ENCODE data around the gene TMOD3.

The TMOD3 gene

DNA sequence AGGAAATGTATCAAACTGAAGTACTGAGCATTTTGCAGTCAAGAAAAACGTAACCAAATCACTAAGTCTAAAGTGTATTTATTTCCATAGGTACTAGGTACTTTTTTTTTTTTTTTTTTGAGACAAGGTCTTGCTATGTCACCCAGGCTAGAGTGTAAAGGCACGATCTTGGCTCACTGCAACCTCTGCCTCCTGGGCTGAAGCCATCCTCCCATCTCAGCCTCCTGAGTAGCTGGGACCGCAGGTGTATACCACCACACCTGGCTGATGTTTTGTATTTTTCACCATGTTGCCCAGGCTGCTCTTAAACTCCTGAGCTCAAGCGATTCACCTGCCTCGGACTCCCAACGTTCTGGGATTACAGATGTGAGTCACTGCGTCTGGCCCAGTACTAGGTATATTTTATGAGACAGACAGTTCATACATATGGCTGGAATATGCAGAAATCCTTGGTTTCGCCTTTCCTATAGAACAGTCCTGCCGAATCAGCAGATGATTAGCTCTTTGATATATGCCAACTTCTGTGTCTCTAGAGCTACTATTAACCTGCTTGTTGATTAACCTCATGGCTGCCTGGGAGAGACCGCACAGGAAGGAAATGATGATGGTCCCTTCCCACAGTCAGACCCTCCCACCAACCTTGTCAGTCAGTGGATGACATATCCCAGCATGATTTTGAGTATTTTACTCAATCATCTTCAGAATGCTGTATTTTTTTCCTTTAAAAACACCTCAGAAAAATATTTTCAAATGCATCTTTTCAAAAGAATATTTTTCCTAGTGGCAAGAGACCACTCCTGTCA is 32.3 kb downstream of the TMOD3 start:
- no peak overlapping the region for H3K4me3 ChIP-seq (ENCODE audit: control insufficient read depth, low read depth, low read length)
- DNase-seq (ENCODE audit: low read depth): no peak
- TF ChIP-seq, protein P1, sequence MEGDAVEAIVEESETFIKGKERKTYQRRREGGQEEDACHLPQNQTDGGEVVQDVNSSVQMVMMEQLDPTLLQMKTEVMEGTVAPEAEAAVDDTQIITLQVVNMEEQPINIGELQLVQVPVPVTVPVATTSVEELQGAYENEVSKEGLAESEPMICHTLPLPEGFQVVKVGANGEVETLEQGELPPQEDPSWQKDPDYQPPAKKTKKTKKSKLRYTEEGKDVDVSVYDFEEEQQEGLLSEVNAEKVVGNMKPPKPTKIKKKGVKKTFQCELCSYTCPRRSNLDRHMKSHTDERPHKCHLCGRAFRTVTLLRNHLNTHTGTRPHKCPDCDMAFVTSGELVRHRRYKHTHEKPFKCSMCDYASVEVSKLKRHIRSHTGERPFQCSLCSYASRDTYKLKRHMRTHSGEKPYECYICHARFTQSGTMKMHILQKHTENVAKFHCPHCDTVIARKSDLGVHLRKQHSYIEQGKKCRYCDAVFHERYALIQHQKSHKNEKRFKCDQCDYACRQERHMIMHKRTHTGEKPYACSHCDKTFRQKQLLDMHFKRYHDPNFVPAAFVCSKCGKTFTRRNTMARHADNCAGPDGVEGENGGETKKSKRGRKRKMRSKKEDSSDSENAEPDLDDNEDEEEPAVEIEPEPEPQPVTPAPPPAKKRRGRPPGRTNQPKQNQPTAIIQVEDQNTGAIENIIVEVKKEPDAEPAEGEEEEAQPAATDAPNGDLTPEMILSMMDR (IDR thresholded peaks at IDR 0.05; ENCODE audit: control insufficient read depth, insufficient read depth, low read depth, low read length, missing control alignments): no peak

DNA sequence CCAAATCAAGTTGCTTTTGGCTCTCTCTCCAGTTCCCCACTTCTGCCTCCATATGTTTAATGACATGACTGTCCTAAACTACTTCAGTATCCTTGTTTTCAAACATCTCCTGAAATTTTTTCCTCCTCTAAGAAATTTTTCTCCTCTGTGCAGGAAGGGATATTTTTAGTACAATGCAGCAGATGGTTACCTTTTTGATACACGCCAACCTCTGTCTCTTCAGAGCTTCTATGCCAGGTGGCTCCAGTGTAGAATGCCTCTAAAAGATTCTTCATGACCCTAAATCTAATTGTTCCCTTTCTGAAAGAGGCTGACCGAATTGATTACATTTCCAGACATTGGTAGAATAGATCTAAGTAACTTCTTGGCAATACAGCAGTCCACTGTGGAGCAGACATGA is 33.7 kb downstream of the TMOD3 start:
- no peak overlapping the region for H3K4me3 ChIP-seq (ENCODE audit: control insufficient read depth, low read depth, low read length)
- TF ChIP-seq, protein P1 (IDR thresholded peaks at IDR 0.05; ENCODE audit: control insufficient read depth, insufficient read depth, low read depth, low read length, missing control alignments): no peak
- DNase-seq (ENCODE audit: low read depth): no peak

DNA sequence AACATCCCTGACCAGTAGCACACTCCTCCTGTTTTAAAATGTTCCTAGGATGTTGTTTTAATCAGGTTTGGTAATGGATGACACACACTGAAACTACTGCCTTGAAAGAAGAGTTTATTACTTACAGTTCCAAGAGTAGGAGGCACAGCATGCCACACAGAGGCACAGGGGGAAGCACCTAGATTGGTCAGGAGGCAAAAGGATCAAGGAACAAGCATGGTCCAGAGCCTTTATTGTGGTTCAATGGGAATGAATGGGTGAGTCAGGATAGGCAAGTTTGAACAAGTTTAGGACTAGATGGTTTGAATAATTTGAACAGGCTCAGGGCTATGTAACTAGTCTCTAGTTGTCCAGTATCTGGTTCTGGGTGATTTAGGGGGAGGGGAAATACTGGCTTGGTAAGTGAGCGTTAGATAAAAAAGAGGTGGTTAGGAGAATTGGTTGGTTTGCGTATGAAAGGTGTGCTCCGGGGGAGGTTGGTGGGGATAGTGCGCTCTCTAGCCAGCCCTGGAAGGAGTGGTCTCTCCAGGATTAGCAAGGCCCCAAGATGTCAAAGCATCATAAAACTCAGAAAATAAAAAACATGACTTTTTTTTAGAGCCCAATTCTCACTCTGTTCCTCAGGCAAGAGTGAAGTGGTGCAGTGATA is 35.1 kb downstream of the TMOD3 start:
- TF ChIP-seq, protein P1 (IDR thresholded peaks at IDR 0.05; ENCODE audit: control insufficient read depth, insufficient read depth, low read depth, low read length, missing control alignments): no peak
- DNase-seq (ENCODE audit: low read depth): peak; percentile 32
- H3K4me3 ChIP-seq (ENCODE audit: control insufficient read depth, low read depth, low read length): no peak overlapping the region

DNA sequence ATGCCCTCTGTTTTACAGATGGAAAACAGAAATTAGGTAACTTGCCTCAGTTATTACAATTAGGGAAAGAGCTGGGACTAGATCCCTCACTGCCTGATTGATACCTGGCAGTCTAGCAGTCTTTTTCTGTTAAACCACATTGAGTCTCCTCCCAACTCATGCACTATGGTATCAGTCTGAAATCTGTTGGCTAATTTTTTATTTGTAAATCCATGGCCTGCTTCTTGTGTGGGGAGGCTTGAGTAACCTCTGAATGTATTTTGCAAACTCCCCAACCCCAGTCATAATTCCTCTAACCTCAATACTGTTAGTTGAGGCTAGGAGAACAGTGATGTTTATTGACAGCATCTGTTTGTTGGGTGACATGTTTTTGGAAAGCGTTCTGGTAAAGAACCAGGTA is 35.9 kb downstream of the TMOD3 start:
- TF ChIP-seq, protein P1 (IDR thresholded peaks at IDR 0.05; ENCODE audit: control insufficient read depth, insufficient read depth, low read depth, low read length, missing control alignments): no peak
- no peak overlapping the region for H3K4me3 ChIP-seq (ENCODE audit: control insufficient read depth, low read depth, low read length)
- no peak for DNase-seq (ENCODE audit: low read depth)

DNA sequence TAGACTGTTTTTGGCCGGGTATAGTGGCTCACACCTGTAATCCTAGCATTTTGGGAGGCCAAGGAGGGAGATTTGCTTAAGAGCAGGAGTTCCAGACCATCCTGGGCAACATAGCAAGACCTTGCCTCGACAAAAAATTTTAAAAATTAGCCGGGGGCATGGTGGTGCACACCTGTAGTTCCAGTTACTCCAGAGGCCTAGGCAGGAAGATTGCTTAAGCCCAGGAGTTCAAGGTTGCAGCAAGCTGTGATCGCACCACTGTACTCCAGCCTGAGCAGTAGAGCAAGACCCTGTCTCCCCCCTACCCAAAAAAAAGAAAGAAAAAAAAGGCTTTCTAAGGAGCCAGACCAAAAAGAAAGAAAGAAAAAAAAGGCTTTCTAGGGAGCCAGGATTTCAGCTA is 36.7 kb downstream of the TMOD3 start:
- no peak for DNase-seq (ENCODE audit: low read depth)
- H3K4me3 ChIP-seq (ENCODE audit: control insufficient read depth, low read depth, low read length): no peak overlapping the region
- TF ChIP-seq, protein P1 (IDR thresholded peaks at IDR 0.05; ENCODE audit: control insufficient read depth, insufficient read depth, low read depth, low read length, missing control alignments): no peak

DNA sequence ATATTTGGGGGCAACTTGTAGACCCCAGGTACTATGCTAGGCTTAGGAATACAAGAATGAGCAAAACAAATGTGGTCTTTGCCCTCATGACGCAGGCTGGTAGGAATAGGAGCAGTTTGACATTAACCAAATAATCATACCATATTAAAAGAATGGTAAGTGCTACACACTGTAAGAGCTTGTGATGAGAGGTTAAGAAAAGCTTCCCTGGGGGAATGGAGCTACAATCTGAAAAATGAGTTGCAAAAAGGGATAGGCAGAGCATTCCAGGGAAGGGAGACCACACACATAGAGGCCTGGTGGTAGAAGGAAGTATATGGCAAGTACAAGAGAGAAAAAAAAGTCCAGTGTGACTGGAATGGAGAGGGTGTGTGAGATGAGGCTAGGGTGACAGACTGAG is 37.3 kb downstream of the TMOD3 start:
- H3K4me3 ChIP-seq (ENCODE audit: control insufficient read depth, low read depth, low read length): no peak overlapping the region
- TF ChIP-seq, protein P1 (IDR thresholded peaks at IDR 0.05; ENCODE audit: control insufficient read depth, insufficient read depth, low read depth, low read length, missing control alignments): no peak
- no peak for DNase-seq (ENCODE audit: low read depth)
